ENCODE data around the gene RRP12.
A peak's percentile ranks its signal among the peaks of the same experiment; 100 is the strongest.
"Not testable (repeated sequence)": the region's sequence is repeated elsewhere in the genome, so short reads cannot be mapped to it uniquely, and the experiment has no call there.

Gene RRP12

DNA sequence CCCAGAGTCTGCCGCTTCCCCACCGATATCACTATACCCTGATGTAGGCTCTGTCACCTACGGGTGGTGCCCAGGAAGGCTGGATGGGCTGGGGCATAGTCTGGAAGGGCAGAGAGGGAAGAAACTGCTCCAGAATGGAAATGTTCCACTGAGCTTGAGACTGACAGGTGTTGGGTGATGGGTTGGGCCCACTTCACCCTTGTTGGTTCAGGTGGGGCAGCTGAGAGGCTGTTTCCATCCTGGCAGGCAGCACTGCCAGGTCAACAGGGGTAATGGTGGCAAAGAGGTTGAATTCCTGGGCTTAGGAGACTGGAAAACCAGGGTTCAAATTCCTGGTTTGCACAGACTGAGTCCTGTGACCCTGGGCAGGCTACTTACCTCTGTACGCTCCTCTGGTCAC, 38.1 kb downstream of the RRP12 start:
- no peak for DNase-seq

DNA sequence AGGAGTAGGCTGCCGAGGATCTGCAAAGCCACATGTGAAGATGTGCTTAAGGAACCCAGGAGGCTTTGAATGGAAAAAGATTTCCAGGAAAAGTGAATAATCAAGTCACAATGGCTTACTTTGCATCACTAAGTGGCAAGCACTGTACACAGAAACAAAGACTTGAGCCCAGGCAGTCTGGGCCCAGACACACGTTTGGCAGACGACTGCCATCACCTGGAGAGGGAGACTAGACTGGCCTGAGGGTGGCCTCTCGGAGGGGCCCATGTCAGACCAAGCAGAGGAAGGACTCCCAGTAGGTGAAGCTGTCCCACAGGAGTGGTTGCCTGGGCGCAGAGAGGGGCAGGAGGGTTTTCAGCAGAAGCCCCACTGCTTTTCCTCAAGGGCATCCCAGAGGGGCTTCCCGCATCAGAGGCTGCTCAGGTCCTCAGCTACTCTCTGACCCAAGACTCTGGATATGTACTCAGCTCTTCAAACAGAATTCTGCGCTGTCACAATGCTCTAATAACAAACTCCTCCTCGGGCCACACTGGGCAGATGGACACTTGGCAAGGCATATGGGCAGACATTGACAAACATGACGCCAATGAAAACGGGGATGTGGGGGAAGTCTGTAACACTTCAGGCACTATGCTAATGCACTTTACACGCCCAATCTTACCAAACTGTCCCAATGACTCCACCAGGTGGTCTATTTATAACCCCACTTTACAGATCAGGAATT, 38.7 kb downstream of the RRP12 start:
- no peak for DNase-seq

- no peak for DNase-seq
Observed at GRCh38 chr10:97361537-97361901, 39.6 kb downstream of the RRP12 start.

DNA sequence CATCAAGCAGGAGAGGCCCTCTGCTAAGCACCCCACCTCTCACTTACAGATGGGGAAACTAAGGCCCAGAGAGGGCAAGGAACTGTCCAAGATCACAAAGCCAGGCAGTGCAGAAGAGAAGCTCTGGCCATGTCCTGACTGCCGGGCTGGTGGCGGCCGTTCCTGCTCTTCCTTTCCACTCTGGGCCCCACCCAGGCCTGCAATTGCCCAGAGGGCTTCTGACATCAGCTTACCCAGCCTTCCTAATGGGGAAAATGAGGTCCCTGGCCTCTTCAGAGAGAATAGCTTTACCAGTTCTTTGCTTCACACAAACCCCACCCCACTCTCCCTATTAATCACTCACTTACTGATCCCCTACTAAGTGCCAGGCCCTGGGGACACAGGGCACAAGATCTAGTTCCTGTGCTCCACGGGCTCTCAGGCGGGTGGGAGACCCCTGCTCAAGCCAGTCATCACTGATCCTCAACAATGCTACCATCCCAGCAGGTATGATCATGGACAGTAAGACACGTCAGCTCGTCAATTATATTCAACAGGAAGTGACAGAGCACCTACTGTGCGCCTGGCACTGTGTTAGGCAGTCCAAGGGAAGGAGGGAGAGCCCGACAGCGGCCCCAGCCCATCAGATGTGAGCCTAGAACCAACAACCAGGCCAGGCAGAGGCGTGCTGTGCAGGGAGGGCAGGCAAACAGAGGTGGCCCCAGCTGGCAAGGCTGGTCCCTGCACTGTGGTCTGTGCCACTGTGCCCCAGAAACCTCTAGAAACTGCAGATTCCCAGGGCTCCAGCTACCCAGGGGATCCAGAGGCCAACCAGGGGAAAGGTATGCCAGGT, 40.2 kb downstream of the RRP12 start:
- DNase-seq = no peak

DNA sequence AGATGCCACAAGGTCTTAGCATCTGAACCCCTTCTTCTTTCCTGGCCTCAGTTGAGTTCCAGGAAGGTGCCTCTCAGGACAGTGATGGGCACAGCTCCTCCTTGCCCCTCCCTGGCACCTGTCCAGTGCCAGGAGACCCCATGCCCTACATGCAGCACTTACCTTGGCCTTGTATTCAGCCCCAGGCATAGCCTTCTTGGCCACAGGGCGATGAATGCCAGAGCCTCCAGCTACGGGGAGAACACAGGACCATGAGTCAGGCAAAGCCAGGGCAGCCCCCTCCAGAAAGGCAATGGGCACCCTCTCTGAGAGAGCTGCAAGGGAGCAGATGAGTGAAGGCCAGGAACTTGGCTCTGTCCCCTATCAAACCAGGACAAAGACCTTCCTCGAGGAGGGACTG, 42.4 kb downstream of the RRP12 start:
- DNase-seq = no peak

- DNase-seq = no peak
Observed at GRCh38 chr10:97358349-97358748, 42.8 kb downstream of the RRP12 start.

DNA sequence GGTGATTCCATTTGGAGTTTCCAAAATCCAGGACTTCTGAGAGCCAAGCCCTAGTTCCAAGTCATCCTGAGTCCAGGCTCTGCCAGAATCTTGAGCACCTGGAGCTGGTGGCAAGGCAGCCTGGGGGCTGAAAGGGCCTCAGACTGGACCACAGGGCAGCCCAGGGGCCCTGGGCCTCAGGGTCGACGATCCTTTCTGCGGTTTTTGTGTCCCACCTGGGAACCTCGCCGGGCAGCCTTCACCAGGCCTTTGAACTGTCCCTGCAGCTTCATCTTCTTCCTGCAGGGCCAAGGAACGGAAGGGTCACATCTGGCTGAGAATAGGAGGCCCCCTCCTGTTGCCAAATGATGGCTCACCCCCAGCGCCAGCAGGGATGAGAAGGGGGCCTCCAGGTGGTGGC, 44.2 kb downstream of the RRP12 start:
- no peak for DNase-seq

DNA sequence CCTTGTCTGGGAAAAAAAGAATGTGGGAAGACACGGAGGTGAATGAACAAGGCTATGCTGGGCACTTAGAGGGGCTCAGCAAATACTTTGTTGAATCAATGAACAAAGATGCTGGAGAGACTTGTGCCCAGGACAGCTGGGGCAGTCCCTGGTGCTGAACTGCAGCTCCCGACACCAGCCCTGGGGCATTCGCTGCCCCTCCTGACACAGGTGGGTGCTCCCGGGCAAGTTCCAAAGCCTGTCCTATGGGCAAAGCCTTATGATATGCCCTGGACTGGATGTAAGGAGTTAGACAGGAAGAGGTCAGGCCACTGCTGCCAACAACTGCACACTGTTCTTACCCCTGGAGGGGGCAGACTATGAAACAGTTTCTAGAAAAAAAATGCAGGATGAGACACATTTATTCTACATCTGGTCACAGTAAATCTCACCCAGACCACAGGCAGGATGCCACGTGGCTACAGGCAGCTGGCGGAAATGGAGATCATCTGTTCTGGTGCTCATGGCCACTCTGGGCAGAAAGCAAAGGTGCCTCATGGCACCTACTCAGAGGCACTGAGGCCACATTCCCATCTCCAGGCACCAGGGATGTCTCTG, 44.7 kb downstream of the RRP12 start:
- DNase-seq = peak; percentile 31

DNA sequence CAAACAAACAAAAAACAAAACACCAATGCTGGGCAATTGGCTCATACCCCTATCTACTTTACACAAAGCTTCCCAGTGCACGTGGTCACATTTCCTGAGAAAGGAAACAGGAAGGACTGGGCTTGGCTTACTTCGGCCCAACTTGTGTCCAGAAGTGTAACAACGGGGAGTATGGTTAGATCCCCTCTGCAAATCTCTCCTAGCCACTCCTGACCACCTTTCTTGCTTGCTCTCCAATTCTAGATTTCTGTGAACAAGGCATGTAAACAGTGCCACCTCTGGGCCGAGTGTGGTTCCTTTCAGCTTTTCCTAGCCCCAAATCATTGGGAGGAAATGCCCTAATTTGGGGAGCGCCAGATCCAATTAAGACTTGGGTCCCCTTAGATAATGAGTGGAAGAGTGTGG, 45.6 kb downstream of the RRP12 start:
- DNase-seq = peak; percentile 32

- DNase-seq = no peak
Observed at GRCh38 chr10:97353945-97354344, 47.2 kb downstream of the RRP12 start.

DNA sequence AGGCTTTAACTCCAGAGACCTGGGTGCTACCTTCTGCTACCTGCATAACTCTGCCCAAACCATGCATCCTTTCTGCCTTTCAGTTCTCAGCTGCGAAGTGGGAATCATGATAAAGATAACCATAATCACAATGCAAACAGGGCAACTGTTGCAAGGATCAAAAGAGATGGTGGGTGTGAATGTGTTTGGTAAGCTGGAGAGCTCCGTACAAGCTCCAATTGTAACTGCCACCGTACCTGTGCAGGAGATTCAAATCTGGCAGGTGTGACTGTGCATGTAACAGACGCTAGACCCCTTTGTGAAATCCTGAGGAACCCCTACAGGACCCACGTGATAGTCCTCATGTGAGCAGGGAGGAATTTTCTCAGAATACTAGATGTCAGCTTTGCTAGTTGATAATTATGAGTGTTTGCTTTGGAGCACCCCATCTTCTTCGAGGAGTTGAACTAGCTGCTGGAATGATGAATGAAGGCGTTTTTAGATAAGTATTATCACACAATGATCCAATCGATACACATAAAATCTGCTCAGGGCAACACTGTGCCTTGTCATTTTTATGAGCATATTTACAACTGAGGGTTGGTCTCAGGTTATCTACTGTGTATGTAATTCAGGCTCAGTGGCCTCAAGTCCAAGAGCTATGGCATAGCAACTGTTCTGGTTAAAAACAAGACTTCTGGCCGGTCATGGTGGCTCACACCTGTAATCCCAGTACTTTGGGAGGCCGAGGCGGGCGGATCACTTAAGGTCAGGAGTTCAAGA, 51.2 kb downstream of the RRP12 start:
- DNase-seq = no peak

DNA sequence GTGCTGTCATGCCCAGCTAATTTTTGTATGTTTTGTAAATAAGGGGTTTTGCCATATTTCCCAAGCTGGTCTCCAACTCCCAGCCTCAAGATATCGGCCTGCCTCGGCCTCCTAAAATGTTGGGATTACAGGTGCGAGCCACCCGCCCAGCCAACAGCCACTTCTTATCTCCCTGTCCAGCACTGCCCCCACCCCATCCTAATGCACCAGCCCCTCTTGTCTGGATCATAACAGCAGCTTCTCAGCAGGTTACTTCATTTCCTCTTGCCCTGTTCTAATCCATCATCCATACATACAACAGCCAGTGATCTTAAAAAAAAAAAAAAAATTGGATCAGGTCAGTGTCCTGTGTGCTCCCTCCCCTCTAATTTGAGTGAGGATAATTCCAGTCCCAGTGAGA, 53.8 kb downstream of the RRP12 start:
- no peak for DNase-seq

- DNase-seq = not testable (repeated sequence)
Observed at GRCh38 chr10:97343664-97344063, 57.5 kb downstream of the RRP12 start.

- no peak for DNase-seq
Observed at GRCh38 chr10:97341416-97341815, 59.7 kb downstream of the RRP12 start.

DNA sequence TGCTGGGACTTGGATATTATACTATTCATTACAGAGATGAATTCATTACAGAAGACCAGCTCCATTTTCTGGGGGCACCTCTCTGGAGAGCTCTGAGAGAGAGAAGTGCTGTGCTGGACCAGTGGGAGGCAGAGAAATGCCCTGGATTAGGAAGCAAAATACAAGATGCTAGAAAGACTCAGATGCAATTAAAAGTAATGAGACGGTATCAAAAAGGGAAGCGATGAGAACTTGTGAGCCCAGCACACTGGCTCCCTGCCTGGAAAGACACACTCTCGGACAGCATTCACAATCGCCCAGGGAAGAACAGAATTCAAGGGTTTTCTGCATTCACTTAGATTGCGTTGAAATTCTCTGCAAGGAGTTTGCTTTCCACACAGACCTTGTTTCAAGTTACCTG, 63.1 kb downstream of the RRP12 start:
- DNase-seq = no peak

DNA sequence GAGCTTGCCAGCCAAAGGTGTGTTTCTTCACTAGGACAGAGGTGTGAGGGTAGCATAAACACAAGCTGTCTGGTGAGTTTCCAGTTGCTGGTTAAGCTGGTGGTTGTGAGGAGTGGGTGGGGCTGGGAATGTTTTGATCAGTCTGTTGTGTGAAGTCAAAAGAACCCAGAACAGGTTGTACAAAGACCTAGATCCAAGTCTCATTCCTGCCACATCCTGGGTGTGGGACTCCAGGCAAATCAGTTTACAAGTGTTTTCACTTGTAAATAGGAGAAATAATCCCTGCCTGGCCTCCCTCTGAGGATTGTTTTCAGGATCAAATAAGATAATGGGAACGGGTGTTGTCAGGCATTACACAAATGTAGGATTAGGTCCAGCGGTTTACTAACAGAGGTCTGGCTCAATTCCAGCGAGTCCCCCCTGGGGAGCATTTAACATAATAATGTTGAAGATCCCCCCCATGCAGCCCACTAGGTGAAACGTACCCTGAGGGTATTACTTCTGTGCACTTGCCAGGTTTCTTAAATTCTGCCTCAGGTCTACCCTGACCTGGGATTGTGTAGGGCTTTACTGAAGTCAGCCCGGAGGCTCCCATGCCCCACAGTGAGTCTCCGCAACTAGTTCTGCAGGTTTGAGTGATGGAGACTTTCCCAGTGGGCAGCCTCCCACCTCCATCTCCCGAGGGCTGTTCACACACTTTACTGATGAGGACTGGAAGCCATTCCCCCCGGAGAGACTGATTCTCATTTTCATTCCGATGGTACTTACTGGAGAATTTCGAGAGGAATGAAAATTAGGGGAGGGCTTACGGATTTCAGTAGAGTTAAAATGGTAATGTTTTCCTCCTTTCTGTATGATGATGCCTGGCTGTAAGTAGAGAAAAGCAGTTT, 64.0 kb downstream of the RRP12 start:
- DNase-seq = no peak

- no peak for DNase-seq
Observed at GRCh38 chr10:97336446-97336845, 64.7 kb downstream of the RRP12 start.

- DNase-seq = no peak
Observed at GRCh38 chr10:97336006-97336405, 65.1 kb downstream of the RRP12 start.

- no peak for DNase-seq
Observed at GRCh38 chr10:97335188-97335619, 65.9 kb downstream of the RRP12 start.

- peak; percentile 90 for DNase-seq
Observed at GRCh38 chr10:97334370-97335175, 66.6 kb downstream of the RRP12 start, which contains the start of gene FRAT2. TSS of gene FRAT2 (minus strand) at chr10:97334729. CDS start at chr10:97334572, 157 bp downstream.

Data from CD4-positive, alpha-beta T cell treated with Interleukin-12 subunit alpha and Interleukin-12 subunit beta, for 1 hour (primary cell).